GM19328 (cell line): ENCODE data around the gene EIF3L.

ENCODE experiments used
- ATAC-seq: cut with Tn5 transposase; IDR thresholded peaks from one replicate; pipeline ENCODE4 v1.9.1; 2021; ENCODE audit warnings: mild to moderate bottlenecking, moderate library complexity; ENCODE audit not compliant: unreplicated experiment

EIF3L gene

GRCh38 chr22:37926358-37926757 lies 77.1 kb downstream of the EIF3L start:
- ATAC-seq, result no peak

DNA sequence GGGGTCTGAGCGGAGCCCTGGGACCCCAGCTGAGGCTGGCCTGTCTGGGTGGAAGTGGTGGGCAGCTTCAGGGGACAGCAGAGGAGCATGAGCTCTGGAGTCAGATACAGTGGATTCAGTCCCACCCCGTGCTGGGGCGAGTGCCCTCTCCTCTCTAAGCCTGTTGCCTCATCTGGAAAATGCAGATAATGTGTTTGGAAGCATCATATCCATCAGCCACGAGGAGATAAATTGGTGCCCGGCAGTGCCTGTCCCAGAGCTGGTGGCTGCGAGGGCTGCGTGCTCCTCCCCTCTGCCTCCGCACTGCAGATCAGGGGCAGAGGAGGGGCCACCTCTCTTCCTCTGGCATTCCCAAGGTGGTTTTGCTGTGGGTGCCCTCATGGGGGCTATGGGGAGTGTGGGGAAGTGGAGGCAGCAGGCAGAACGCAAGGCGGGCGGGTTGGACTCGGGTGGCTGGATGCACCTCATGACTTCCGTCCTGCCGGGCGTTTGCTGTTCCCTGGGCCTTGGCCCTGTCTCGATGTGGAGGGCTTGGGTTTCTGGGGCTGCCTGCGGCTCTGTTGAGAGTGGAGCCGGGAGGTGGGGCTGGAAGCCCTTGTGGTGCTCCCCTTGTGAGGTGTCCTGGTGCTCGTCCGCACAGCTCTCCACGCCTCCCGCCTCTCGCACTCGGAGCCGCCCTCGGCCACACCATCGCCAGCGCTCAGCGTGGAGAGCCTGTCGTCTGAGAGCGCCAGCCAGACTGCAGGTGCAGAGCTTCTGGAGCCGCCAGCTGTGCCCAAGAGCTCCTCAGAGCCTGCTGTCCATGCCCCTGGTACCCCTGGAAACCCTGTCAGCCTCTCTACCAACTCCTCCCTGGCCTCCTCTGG lies 77.8 kb downstream of the EIF3L start:
- no peak for ATAC-seq

DNA sequence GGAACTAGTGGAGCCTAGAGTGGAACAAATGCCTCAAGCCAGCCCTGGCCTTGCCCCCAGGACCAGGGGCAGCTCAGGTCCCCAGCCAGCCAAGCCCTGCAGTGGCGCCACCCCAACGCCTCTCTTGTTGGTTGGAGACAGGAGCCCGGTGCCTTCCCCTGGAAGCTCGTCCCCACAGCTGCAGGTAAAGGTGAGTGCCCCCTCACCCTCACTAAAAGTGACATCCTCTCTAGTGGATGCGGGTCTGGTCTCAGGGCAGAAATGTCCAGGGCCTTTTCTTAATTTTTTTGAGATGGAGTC lies 78.4 kb downstream of the EIF3L start:
- no peak for ATAC-seq

DNA sequence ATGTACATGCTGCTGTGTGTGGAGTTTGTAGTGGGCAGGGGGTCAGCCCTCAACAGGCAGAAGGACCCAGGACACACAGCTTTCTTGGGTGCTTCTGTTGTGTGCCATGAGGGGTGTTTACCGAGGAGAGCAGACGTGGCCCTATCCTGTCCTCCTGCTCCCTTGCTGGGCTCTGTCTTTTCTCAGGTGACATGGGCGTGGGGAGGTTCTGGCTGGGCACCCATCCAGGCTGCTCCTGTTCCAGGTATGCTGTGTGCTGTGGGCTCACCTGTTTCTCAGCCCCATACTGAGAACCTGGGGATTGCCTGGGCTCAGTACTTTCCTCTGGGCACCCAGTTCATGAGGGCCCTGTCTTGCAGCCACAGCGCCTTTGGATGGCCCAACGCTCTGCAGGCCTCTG lies 80.2 kb downstream of the EIF3L start:
- ATAC-seq, result no peak

DNA sequence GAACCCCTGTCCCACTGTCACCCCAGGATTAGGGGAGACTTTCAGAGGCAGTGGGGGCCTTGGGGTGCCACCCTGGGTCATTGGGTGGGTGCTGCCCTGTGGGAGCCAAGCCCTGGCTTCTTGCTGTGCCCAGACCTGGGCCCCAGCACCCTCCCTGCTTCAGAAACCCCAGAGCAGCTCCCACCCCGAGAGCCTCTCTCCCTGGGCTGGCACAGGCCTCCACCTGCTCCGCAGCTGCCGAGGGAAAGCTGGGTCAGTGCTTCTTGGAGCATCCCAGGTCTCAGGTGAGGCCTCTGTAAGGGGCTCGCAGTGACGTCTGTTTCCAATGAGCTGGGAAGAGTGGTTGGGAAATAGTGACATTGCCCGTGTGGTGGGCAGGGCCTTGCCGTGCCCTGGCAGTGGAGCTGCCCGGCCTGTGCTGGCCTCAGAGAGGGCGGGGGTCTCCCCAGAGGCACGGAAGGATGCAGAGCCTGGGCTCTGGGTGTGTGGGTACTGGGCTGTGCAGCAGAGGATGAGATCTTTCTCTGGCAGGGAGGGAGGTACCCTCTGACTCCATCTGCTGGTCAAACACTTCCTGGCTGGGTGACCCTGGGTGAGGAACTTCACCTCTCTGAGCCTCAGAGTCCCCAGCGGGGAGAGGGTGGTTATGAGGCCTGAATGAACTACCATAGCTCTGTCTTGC lies 81.2 kb downstream of the EIF3L start:
- no peak for ATAC-seq

GRCh38 chr22:37930952-37931440 lies 81.8 kb downstream of the EIF3L start:
- no peak for ATAC-seq

DNA sequence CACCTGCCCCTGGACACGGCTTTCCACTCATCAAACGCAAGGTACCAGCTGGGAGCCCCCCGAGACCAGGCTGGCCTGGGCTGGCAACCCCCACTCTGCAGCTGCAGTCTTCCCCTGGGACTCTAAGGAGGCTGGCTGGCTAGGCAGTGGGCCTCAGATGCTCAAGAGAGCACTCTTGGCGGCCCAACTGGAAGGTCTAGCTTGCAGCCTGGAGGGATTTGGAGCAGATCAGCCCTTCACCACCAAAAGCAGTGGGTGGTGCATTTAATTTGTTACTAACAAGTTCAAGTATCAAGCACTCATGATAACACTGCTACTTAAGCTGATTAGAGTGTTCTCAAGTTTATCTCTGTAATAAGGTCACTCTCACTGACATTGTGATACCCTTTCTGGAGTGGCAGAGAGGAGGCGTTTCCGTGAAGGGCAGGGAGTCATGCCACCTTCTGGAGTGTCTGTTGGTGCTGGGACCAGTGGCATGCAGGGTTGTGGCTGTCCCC lies 82.7 kb downstream of the EIF3L start:
- ATAC-seq, result no peak

DNA sequence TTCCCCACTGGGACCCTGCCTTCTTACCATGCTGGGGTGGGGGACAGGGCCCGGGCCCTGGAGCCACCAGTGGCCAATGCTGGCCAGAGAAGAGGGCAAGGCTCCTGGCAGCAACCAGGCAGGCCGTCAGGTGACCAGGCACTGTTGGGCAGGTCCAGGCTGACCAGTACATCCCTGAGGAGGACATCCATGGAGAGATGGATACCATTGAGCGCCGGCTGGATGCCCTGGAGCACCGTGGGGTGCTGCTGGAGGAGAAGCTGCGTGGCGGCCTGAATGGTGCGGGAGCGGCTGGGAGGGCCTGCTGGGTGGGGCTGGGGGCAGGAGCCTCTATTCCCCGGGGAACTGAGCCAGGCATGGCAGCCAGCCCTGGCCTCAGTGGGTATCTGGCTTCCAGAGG lies 83.2 kb downstream of the EIF3L start:
- no peak for ATAC-seq

- no peak for ATAC-seq
Observed at GRCh38 chr22:37932821-37933578, 83.8 kb downstream of the EIF3L start.

DNA sequence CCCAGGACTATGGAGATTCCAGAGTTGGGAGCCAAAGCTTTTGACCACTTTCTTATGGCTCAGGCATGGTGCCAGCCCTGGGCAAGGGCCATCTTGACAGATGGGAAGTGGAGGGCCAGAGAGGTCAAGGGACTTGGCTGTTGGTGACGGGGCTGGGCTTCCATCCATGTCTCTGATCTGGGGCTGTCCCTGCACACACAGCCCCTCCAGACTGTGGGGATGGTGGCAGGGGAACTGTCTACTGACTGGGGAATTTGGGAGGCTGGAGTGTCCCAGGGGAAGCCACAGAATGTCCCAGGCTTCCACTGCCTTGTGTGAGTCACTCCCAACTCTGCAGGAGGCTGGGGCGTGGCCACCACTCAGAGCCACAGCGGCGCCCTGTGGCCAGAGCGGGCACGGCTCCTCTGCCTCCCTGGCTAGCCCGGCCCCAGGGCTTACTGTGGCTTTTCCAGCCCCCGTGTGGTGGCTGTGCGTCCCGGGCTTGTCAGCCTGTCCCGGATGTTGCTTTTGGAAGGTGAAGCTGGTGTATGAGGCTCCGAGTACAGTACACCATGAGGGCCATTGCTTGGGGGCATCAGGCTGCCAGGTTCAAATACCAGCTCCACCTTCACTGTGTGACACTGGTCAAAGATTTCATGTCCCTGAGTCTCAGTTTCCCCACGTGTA lies 84.6 kb downstream of the EIF3L start:
- ATAC-seq, result peak; percentile 70
